HepG2 (cell line): ENCODE results near the gene TMEM219. TPM values are rescaled to one million over a fixed set of nuclear protein-coding genes. Genes with fewer than 3 reads are reported as not detected.
A peak's percentile ranks its signal among the peaks of the same experiment; 100 is the strongest.

Experiments
- ERF ChIP-seq: IDR thresholded peaks from 2 replicates; pipeline ENCODE4 v1.6.1; 2018; ENCODE audit warnings: missing biosample characterization, missing genetic modification reagents
- HCFC1 ChIP-seq: fragments of 150-350 bp; IDR thresholded peaks from 2 replicates; pipeline ENCODE4 v1.6.1; 2014; ENCODE audit warnings: low read depth, low read length
- HOXA9 ChIP-seq: sonication (generic); formaldehyde crosslinking; IDR thresholded peaks from 2 replicates; pipeline ENCODE4 v1.8.1; 2022; ENCODE audit warnings: missing genetic modification reagents, mild to moderate bottlenecking, moderate library complexity, borderline replicate concordance
- KLF15 ChIP-seq: sonication (generic); formaldehyde crosslinking; IDR thresholded peaks from 2 replicates; pipeline ENCODE4 v1.8.1; 2023; ENCODE audit warnings: borderline replicate concordance, mild to moderate bottlenecking, inconsistent platforms, missing genetic modification reagents, mixed read lengths
- KLF16 ChIP-seq, 2 experiments: sonication (generic) in 1 of 2; formaldehyde crosslinking in 1 of 2; IDR thresholded peaks; 2 replicates each; pipeline versions ENCODE4 v1.6.1 to v1.8.0; 2016 to 2023; ENCODE audit warnings: missing genetic modification reagents in 2 of 2, missing compliant biosample characterization in 1 of 2
- NRL ChIP-seq: sonication (generic); formaldehyde crosslinking; IDR thresholded peaks from 2 replicates; pipeline ENCODE4 v1.5.0; 2020; ENCODE audit warnings: missing genetic modification reagents, mild to moderate bottlenecking, moderate library complexity, borderline replicate concordance
- POGK ChIP-seq: sonication (generic); formaldehyde crosslinking; conservative IDR thresholded peaks from 2 replicates; pipeline ENCODE4 v1.8.0; 2022; ENCODE audit warnings: mild to moderate bottlenecking, moderate library complexity, missing genetic modification reagents
- REL ChIP-seq: sonication (generic); formaldehyde crosslinking; conservative IDR thresholded peaks from 2 replicates; pipeline ENCODE4 v1.8.0; 2022; ENCODE audit warnings: mild to moderate bottlenecking, missing genetic modification reagents, moderate library complexity
- SP1 ChIP-seq, 2 experiments: fragments of 450-650 bp in 1 of 2; sonication (generic) in 1 of 2; formaldehyde crosslinking in 1 of 2; IDR thresholded peaks; 2 replicates each; pipeline versions ENCODE4 v1.4.0 to v1.6.1; 2016 to 2020; ENCODE audit warnings: missing genetic modification reagents in 1 of 2
- ZFP36L1 ChIP-seq: sonication (generic); formaldehyde crosslinking; IDR thresholded peaks from 2 replicates; pipeline ENCODE4 v1.8.0; 2022; ENCODE audit warnings: mild to moderate bottlenecking, missing genetic modification reagents, moderate library complexity
- ZFP41 ChIP-seq: sonication (generic); formaldehyde crosslinking; IDR thresholded peaks from 2 replicates; pipeline ENCODE4 v1.4.0; 2020; ENCODE audit warnings: mild to moderate bottlenecking, missing genetic modification reagents, borderline replicate concordance
- ZFP82 ChIP-seq: sonication (generic); formaldehyde crosslinking; IDR thresholded peaks from 2 replicates; pipeline ENCODE4 v1.5.1; 2020; ENCODE audit warnings: mild to moderate bottlenecking, missing genetic modification reagents, borderline replicate concordance
- ZNF280D ChIP-seq: sonication (generic); formaldehyde crosslinking; IDR thresholded peaks from 2 replicates; pipeline ENCODE4 v1.5.1; 2020; ENCODE audit warnings: mild to moderate bottlenecking, missing genetic modification reagents
- ZNF512 ChIP-seq: sonication (generic); formaldehyde crosslinking; IDR thresholded peaks from 2 replicates; pipeline ENCODE4 v1.4.0; 2020; ENCODE audit warnings: mild to moderate bottlenecking, missing genetic modification reagents
- ZNF660 ChIP-seq: sonication (generic); formaldehyde crosslinking; IDR thresholded peaks from 2 replicates; pipeline ENCODE4 v1.5.1; 2020; ENCODE audit warnings: mild to moderate bottlenecking, low read depth, missing genetic modification reagents, borderline replicate concordance
- ZNF691 ChIP-seq: sonication (generic); formaldehyde crosslinking; IDR thresholded peaks from 2 replicates; pipeline ENCODE4 v1.4.0; 2020; ENCODE audit warnings: missing genetic modification reagents, low read depth, mild to moderate bottlenecking, borderline replicate concordance
- ZSCAN12 ChIP-seq: sonication (generic); formaldehyde crosslinking; IDR thresholded peaks from 2 replicates; pipeline ENCODE4 v1.9.0; 2021; ENCODE audit warnings: mild to moderate bottlenecking, missing genetic modification reagents
- ZSCAN5A ChIP-seq: sonication (generic); formaldehyde crosslinking; IDR thresholded peaks from 2 replicates; pipeline ENCODE4 v1.8.0; 2022; ENCODE audit warnings: mild to moderate bottlenecking, missing genetic modification reagents, borderline replicate concordance
- polyA plus RNA-seq, 8 experiments: library from polyadenylated mRNA; depleted of rRNA in 3 of 8; stranded (reverse) in 7 of 8; unstranded in 1 of 8; fragments of >200 nt; fragmentation: Illumina TruSeq in 4 of 8; extraction: Trizol in 4 of 8; gene quantifications; 2 replicates each; pipeline versions ENCODE4 v1.2.1 to v1.2.3, GENCODE V29; 2011 to 2016; ENCODE audit warnings: low read depth in 4 of 8, missing spikeins in 1 of 8, mixed read lengths in 1 of 8; ENCODE audit not compliant: insufficient read depth in 1 of 8
- total RNA-seq, 5 experiments: library from RNA; depleted of rRNA; stranded (reverse); fragments of >200 nt; fragmentation: Illumina TruSeq; extraction: Trizol; gene quantifications; 2 replicates each; pipeline ENCODE4 v1.2.3, GENCODE V29; 2016; ENCODE audit warnings: low read depth in 1 of 5

Gene TMEM219
- total and polyA plus RNA-seq, 2 of the 13 experiments (the other 11 are each of a cell fraction or from before 2014, with no cell fraction given): 105 to 115 TPM

- TF ChIP-seq ZFP41 (CRISPR knock-in tag) (no peak), HOXA9 (CRISPR knock-in tag) (peak; percentile 23; the same call in 1 of the 2 replicates), NRL (CRISPR knock-in tag) (peak; percentile 55; the same call in 1 of the 2 replicates), REL (CRISPR knock-in tag) (no peak), ZFP82 (CRISPR knock-in tag) (0 out of 2 replicates have a peak, but pooled peaks have one; percentile 64), KLF15 (CRISPR knock-in tag) (no peak), KLF16 (CRISPR knock-in tag; IDR thresholded peaks at IDR 0.05) (no peak), ZFP36L1 (CRISPR knock-in tag) (peak; percentile 83), ERF (peak; percentile 89), ZNF660 (CRISPR knock-in tag) (no peak), ZNF691 (CRISPR knock-in tag) (peak; percentile 58; the same call in 1 of the 2 replicates), ZNF512 (CRISPR knock-in tag) (peak; percentile 21; the same call in 1 of the 2 replicates), POGK (CRISPR knock-in tag) (no peak), ZSCAN5A (CRISPR knock-in tag) (peak; percentile 43; the same call in 1 of the 2 replicates), HCFC1 (no peak; the same call in 1 of the 2 replicates), SP1 (IDR thresholded peaks at IDR 0.05) (no peak), SP1 (CRISPR knock-in tag; IDR thresholded peaks at IDR 0.05) (peak; percentile 51), ZSCAN12 (CRISPR knock-in tag) (no peak), ZNF280D (no peak)
Measured at GRCh38 chr16:29961479-29962343, at the start of gene TMEM219 (continued).
